ENCODE data around the gene OTUB1.
"Not testable (repeated sequence)": the region's sequence is repeated elsewhere in the genome, so short reads cannot be mapped to it uniquely, and the experiment has no call there.

Gene OTUB1

DNA sequence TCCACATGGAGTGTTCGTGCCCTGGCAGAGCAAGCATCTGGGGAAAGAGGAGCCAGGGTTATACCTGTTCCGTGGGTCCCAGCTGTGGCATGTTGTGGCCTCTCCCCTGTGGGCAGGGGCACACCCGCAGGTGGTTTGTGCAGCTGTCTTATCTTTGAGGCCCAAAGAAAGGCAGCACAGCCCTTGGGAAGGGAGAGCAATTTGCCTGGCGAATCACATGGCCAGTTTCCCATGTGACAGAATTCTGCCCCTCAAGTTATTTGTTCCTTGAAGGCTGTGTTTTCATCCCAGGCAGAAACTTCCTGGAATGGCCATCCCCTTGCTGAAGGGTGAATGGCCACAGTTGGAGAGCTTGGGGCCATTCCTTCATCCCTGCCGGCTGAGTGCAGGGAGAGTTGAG is 28.2 kb upstream of the OTUB1 start:
- Histone ChIP-seq H3K4me2 (ENCODE audit: low read depth, low read length) (no peak overlapping the region), H4K20me1 (ENCODE audit: insufficient read depth, low read length) (no peaks in the 10 kb centered on the region), H3K9me2 (replicated peaks; ENCODE audit: insufficient read depth, low read length) (no peaks in the 10 kb centered on the region), H3K9me3 (replicated peaks; ENCODE audit: insufficient read depth, low read length) (no peaks in the 10 kb centered on the region), H3K79me2 (ENCODE audit: low read length) (no peaks in the 10 kb centered on the region), H3K36me3 (replicated peaks; ENCODE audit: insufficient read depth, low read length) (no peaks in the 10 kb centered on the region), H3K27ac (ENCODE audit: low read length) (no peak overlapping the region), H3K4me3 (ENCODE audit: low read length) (no peak overlapping the region), H3K4me1 (ENCODE audit: low read length) (no peaks in the 10 kb centered on the region), H3K27me3 (replicated peaks; ENCODE audit: insufficient read depth, low read length) (no peaks in the 10 kb centered on the region), H2AFZ (ENCODE audit: low read length) (no peak overlapping the region), H3K9ac (ENCODE audit: low read length) (no peak overlapping the region), H3F3A (ENCODE audit: insufficient read depth, low read length) (no peaks in the 10 kb centered on the region)
- TF ChIP-seq EZH2 (optimal IDR thresholded peaks at IDR 0.05; ENCODE audit: low read depth, low read length) (no peak), EZH2phosphoT487 (IDR thresholded peaks at IDR 0.05; ENCODE audit: low read length) (no peak)
- TF ChIP-seq, protein P1, sequence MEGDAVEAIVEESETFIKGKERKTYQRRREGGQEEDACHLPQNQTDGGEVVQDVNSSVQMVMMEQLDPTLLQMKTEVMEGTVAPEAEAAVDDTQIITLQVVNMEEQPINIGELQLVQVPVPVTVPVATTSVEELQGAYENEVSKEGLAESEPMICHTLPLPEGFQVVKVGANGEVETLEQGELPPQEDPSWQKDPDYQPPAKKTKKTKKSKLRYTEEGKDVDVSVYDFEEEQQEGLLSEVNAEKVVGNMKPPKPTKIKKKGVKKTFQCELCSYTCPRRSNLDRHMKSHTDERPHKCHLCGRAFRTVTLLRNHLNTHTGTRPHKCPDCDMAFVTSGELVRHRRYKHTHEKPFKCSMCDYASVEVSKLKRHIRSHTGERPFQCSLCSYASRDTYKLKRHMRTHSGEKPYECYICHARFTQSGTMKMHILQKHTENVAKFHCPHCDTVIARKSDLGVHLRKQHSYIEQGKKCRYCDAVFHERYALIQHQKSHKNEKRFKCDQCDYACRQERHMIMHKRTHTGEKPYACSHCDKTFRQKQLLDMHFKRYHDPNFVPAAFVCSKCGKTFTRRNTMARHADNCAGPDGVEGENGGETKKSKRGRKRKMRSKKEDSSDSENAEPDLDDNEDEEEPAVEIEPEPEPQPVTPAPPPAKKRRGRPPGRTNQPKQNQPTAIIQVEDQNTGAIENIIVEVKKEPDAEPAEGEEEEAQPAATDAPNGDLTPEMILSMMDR (IDR thresholded peaks at IDR 0.05; ENCODE audit: low read length) = no peak
- no peak for DNase-seq

DNA sequence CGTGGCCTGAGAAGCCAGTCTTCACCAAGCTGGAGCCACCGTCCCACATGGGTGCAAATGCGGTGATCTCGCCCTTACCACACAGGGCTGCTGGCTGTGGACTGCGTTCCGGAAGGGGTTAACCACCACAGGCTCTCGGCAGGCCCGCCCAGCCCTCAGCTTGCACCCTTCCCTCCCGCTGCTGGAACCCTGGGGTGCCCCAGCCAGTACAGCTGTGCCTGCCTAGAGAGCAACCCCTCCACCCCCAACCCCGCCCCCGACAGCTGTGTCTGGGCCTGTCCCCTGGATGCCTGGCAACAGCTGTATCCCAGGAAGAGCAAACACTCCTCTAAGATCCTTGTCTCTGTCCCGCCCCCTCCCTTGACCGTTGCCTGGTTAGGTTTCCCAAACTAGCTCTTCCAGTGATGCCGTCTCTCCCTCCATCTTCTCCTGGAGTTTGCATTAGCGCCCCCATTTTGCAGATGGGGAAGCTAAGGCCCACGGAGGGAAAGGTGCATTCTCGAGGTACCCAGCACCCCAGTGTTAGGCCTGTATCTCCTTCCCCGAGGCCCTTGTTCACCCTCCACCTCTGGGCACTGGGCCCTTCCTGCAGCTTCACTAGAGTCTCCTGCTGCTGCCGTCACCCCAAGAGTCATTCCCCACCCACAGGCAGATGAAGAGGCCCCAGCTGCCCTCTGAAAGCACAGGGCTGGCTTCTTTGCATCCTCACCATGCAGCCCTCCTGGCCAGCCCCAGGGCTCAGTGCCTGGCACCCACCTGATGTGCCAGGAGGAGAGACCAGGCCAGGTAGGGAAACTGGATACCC is 24.4 kb upstream of the OTUB1 start:
- TF ChIP-seq, protein P1 (IDR thresholded peaks at IDR 0.05; ENCODE audit: low read length) = no peak
- TF ChIP-seq EZH2phosphoT487 (IDR thresholded peaks at IDR 0.05; ENCODE audit: low read length) (no peak), EZH2 (optimal IDR thresholded peaks at IDR 0.05; ENCODE audit: low read depth, low read length) (no peak)
- Histone ChIP-seq H3K79me2 (ENCODE audit: low read length) (no peaks in the 10 kb centered on the region), H3K36me3 (replicated peaks; ENCODE audit: insufficient read depth, low read length) (no peaks in the 10 kb centered on the region), H3K9me3 (replicated peaks; ENCODE audit: insufficient read depth, low read length) (no peaks in the 10 kb centered on the region), H3K4me1 (ENCODE audit: low read length) (no peaks in the 10 kb centered on the region), H4K20me1 (ENCODE audit: insufficient read depth, low read length) (no peaks in the 10 kb centered on the region), H3K9me2 (replicated peaks; ENCODE audit: insufficient read depth, low read length) (no peaks in the 10 kb centered on the region), H3K27ac (ENCODE audit: low read length) (no peak overlapping the region), H3K4me2 (ENCODE audit: low read depth, low read length) (no peak overlapping the region), H3K4me3 (ENCODE audit: low read length) (no peak overlapping the region), H3K27me3 (replicated peaks; ENCODE audit: insufficient read depth, low read length) (no peaks in the 10 kb centered on the region), H3K9ac (ENCODE audit: low read length) (no peak overlapping the region), H3F3A (ENCODE audit: insufficient read depth, low read length) (no peaks in the 10 kb centered on the region), H2AFZ (ENCODE audit: low read length) (no peak overlapping the region)
- no peak for DNase-seq

DNA sequence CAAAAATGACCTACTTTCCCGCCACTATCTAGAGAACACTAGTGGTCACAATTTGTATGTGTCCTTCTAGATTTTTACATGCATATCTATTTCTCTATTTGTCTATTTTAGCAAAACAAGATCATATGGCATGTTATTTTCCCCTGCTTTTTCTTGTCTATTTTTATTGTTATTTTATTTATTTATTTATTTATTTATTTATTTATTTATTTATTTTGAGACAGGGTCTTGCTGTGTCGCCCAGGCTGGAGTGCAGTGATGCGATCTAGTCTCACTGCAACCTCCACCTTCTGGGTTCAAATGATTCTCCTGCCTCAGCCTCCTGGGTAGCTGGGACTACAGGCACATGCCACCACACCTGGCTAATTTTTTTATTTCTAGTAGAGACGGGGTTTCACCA is 22.3 kb upstream of the OTUB1 start:
- H3K27ac ChIP-seq (ENCODE audit: low read length); H2AFZ ChIP-seq (ENCODE audit: low read length): not testable (repeated sequence)

DNA sequence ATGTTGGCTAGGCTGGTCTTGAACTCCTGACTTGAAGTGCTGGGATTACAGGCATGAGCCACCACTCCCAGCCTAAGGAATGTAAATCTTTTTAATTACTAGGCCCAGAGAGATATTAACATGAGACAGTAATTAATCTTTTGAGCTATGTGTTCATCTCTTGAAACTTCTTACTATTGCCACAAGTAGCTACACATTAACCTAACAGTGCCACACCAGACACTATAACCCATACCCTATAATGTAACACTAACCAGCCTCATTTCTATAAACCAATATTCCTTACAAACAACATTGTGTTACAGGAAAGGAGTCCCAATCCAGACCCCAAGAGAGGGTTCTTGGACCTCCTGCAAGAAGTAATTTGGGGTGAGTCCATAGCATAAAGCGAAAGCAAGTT is 19.8 kb upstream of the OTUB1 start:
- H4K20me1 ChIP-seq (ENCODE audit: insufficient read depth, low read length) = no peaks in the 10 kb centered on the region
- no peaks in the 10 kb centered on the region for H3K9me2 ChIP-seq (replicated peaks; ENCODE audit: insufficient read depth, low read length)
- H3K9ac ChIP-seq (ENCODE audit: low read length) = no peak overlapping the region
- H3K27me3 ChIP-seq (replicated peaks; ENCODE audit: insufficient read depth, low read length) = no peaks in the 10 kb centered on the region
- no peaks in the 10 kb centered on the region for H3K9me3 ChIP-seq (replicated peaks; ENCODE audit: insufficient read depth, low read length)
- no peak overlapping the region for H3K4me2 ChIP-seq (ENCODE audit: low read depth, low read length)
- no peak for DNase-seq
- H3K79me2 ChIP-seq (ENCODE audit: low read length) = no peaks in the 10 kb centered on the region
- no peaks in the 10 kb centered on the region for H3K36me3 ChIP-seq (replicated peaks; ENCODE audit: insufficient read depth, low read length)
- TF ChIP-seq EZH2 (optimal IDR thresholded peaks at IDR 0.05; ENCODE audit: low read depth, low read length) (no peak), EZH2phosphoT487 (IDR thresholded peaks at IDR 0.05; ENCODE audit: low read length) (no peak)
- TF ChIP-seq, protein P1 (IDR thresholded peaks at IDR 0.05; ENCODE audit: low read length) = no peak
- H3K27ac ChIP-seq (ENCODE audit: low read length) = no peak overlapping the region
- no peaks in the 10 kb centered on the region for H3K4me1 ChIP-seq (ENCODE audit: low read length)
- H3K4me3 ChIP-seq (ENCODE audit: low read length) = no peak overlapping the region
- H2AFZ ChIP-seq (ENCODE audit: low read length) = no peak overlapping the region
- no peaks in the 10 kb centered on the region for H3F3A ChIP-seq (ENCODE audit: insufficient read depth, low read length)

More for the DNA sequence above, 22.3 kb upstream of the OTUB1 start:
- H3K36me3 ChIP-seq (replicated peaks; ENCODE audit: insufficient read depth, low read length); H3K27me3 ChIP-seq (replicated peaks; ENCODE audit: insufficient read depth, low read length); DNase-seq; H3K4me1 ChIP-seq (ENCODE audit: low read length); H3K4me3 ChIP-seq (ENCODE audit: low read length); H3K9me3 ChIP-seq (replicated peaks; ENCODE audit: insufficient read depth, low read length); H3F3A ChIP-seq (ENCODE audit: insufficient read depth, low read length); H4K20me1 ChIP-seq (ENCODE audit: insufficient read depth, low read length); H3K9ac ChIP-seq (ENCODE audit: low read length); H3K79me2 ChIP-seq (ENCODE audit: low read length); H3K9me2 ChIP-seq (replicated peaks; ENCODE audit: insufficient read depth, low read length); H3K4me2 ChIP-seq (ENCODE audit: low read depth, low read length): not testable (repeated sequence)
